Effector memory CD4-positive, alpha-beta T cell (primary cell): ENCODE results near the gene GCN1.

Experiments used
- DNase-seq, 3 donors: peaks; one replicate each; pipeline ENCODE4 v3.0.0-alpha.2; 2020
- H3K27ac ChIP-seq: 2 replicates; pipeline ENCODE4 v1.7.0; 2013; ENCODE audit warnings: mild to moderate bottlenecking, low read length, moderate library complexity; ENCODE audit not compliant: insufficient read depth, poor library complexity, severe bottlenecking
- H3K27me3 ChIP-seq: replicated peaks from 2 replicates; pipeline ENCODE4 v1.7.0; 2013; ENCODE audit warnings: mild to moderate bottlenecking, low read length; ENCODE audit not compliant: insufficient read depth, control insufficient read depth, poor library complexity, severe bottlenecking
- H3K36me3 ChIP-seq: 2 replicates; pipeline ENCODE4 v1.7.0; 2013; ENCODE audit warnings: mild to moderate bottlenecking, low read length, moderate library complexity; ENCODE audit not compliant: control insufficient read depth, insufficient read depth
- H3K4me1 ChIP-seq: 2 replicates; pipeline ENCODE4 v1.7.0; 2013; ENCODE audit warnings: low read length, mild to moderate bottlenecking; ENCODE audit not compliant: control insufficient read depth, insufficient read depth, poor library complexity, severe bottlenecking
- H3K4me3 ChIP-seq: 2 replicates; pipeline ENCODE4 v1.7.0; 2013; ENCODE audit warnings: low read length, low read depth, mild to moderate bottlenecking; ENCODE audit not compliant: insufficient read depth, poor library complexity, severe bottlenecking
- H3K9me3 ChIP-seq: 2 replicates; pipeline ENCODE4 v1.7.0; 2013; ENCODE audit warnings: mild to moderate bottlenecking, low read length, moderate library complexity; ENCODE audit not compliant: control insufficient read depth

Gene GCN1

GRCh38 chr12:120164293-120164692 lies 30.2 kb downstream of the GCN1 start:
- Histone ChIP-seq H3K36me3 (peaks cover 81% of the 10 kb centered on the region), H3K27ac (no peak overlapping the region), H3K4me1 (no peaks in the 10 kb centered on the region)

GRCh38 chr12:120162763-120163162 lies 31.8 kb downstream of the GCN1 start:
- no peaks in the 10 kb centered on the region for H3K9me3 ChIP-seq
- no peaks in the 10 kb centered on the region for H3K4me1 ChIP-seq
- DNase-seq, result no peak
- H3K4me3 ChIP-seq, result no peak overlapping the region
- H3K27me3 ChIP-seq, result no peaks in the 10 kb centered on the region
- peaks cover 80% of the 10 kb centered on the region for H3K36me3 ChIP-seq
- no peak overlapping the region for H3K27ac ChIP-seq

More at GRCh38 chr12:120164293-120164692, 30.2 kb downstream of the GCN1 start:
- Histone ChIP-seq H3K9me3 (no peaks in the 10 kb centered on the region), H3K27me3 (no peaks in the 10 kb centered on the region), H3K4me3 (no peak overlapping the region)
- DNase-seq, result no peak

GRCh38 chr12:120161852-120162251 lies 32.7 kb downstream of the GCN1 start:
- no peaks in the 10 kb centered on the region for H3K4me1 ChIP-seq
- H3K27me3 ChIP-seq, result no peaks in the 10 kb centered on the region
- H3K27ac ChIP-seq, result no peak overlapping the region
- H3K4me3 ChIP-seq, result no peak overlapping the region
- DNase-seq, result no peak
- H3K36me3 ChIP-seq, result peaks cover 84% of the 10 kb centered on the region
- no peaks in the 10 kb centered on the region for H3K9me3 ChIP-seq

GRCh38 chr12:120159509-120160237 lies 34.8 kb downstream of the GCN1 start:
- no peak for DNase-seq
- no peaks in the 10 kb centered on the region for H3K9me3 ChIP-seq
- no peaks in the 10 kb centered on the region for H3K27me3 ChIP-seq
- no peak overlapping the region for H3K4me3 ChIP-seq
- H3K36me3 ChIP-seq, result peaks cover 93% of the 10 kb centered on the region
- no peak overlapping the region for H3K27ac ChIP-seq
- H3K4me1 ChIP-seq, result no peaks in the 10 kb centered on the region

GRCh38 chr12:120158351-120158750 lies 36.2 kb downstream of the GCN1 start:
- H3K4me3 ChIP-seq, result no peak overlapping the region
- no peaks in the 10 kb centered on the region for H3K4me1 ChIP-seq
- H3K27ac ChIP-seq, result no peak overlapping the region
- no peaks in the 10 kb centered on the region for H3K9me3 ChIP-seq
- peaks cover 94% of the 10 kb centered on the region for H3K36me3 ChIP-seq
- DNase-seq, result no peak
- no peaks in the 10 kb centered on the region for H3K27me3 ChIP-seq

- no peak overlapping the region for H3K4me3 ChIP-seq
- H3K27me3 ChIP-seq, result no peaks in the 10 kb centered on the region
- no peak overlapping the region for H3K27ac ChIP-seq
- DNase-seq, result no peak
- H3K36me3 ChIP-seq, result peaks cover 94% of the 10 kb centered on the region
- no peaks in the 10 kb centered on the region for H3K4me1 ChIP-seq
- no peaks in the 10 kb centered on the region for H3K9me3 ChIP-seq
These were observed 36.8 kb downstream of the GCN1 start for GRCh38 chr12:120157678-120158077.

- Histone ChIP-seq H3K36me3 (peaks cover 88% of the 10 kb centered on the region), H3K4me1 (no peaks in the 10 kb centered on the region), H3K4me3 (no peak overlapping the region), H3K9me3 (no peaks in the 10 kb centered on the region), H3K27me3 (no peaks in the 10 kb centered on the region), H3K27ac (no peak overlapping the region)
- no peak for DNase-seq
These were observed 37.9 kb downstream of the GCN1 start for GRCh38 chr12:120156315-120157259.

- Histone ChIP-seq H3K9me3 (no peaks in the 10 kb centered on the region), H3K4me3 (no peak overlapping the region), H3K27ac (no peak overlapping the region), H3K36me3 (peaks cover 85% of the 10 kb centered on the region), H3K4me1 (no peaks in the 10 kb centered on the region), H3K27me3 (no peaks in the 10 kb centered on the region)
- DNase-seq, result no peak
These were observed 39.4 kb downstream of the GCN1 start for GRCh38 chr12:120155072-120155471.

GRCh38 chr12:120150919-120151525 lies 43.5 kb downstream of the GCN1 start:
- H3K4me1 ChIP-seq, result no peaks in the 10 kb centered on the region
- H3K4me3 ChIP-seq, result no peak overlapping the region
- no peaks in the 10 kb centered on the region for H3K9me3 ChIP-seq
- no peak overlapping the region for H3K27ac ChIP-seq
- peaks cover 85% of the 10 kb centered on the region for H3K36me3 ChIP-seq
- H3K27me3 ChIP-seq, result no peaks in the 10 kb centered on the region
- DNase-seq, result no peak
